ENCODE results near the gene SFT2D1.

The SFT2D1 gene

GRCh38 chr6:166333172-166333995 is 9.0 kb downstream of the SFT2D1 start:
- no peak for DNase-seq (ENCODE audit: low read depth)

- no peak for DNase-seq (ENCODE audit: low read depth)
Measured at GRCh38 chr6:166331503-166332415, 10.6 kb downstream of the SFT2D1 start.

GRCh38 chr6:166330612-166331011 is 11.7 kb downstream of the SFT2D1 start:
- DNase-seq (ENCODE audit: low read depth) = no peak

- DNase-seq (ENCODE audit: low read depth) = no peak
Measured at GRCh38 chr6:166325383-166326042, 16.8 kb downstream of the SFT2D1 start.

- no peak for DNase-seq (ENCODE audit: low read depth)
Measured at GRCh38 chr6:166323395-166323794, 18.9 kb downstream of the SFT2D1 start.

- DNase-seq (ENCODE audit: low read depth) = no peak
Measured at GRCh38 chr6:166318649-166319600, 23.4 kb downstream of the SFT2D1 start.

- no peak for DNase-seq (ENCODE audit: low read depth)
Measured at GRCh38 chr6:166318227-166318626, 24.1 kb downstream of the SFT2D1 start.

GRCh38 chr6:166317261-166318212 is 24.8 kb downstream of the SFT2D1 start:
- DNase-seq (ENCODE audit: low read depth) = no peak

- DNase-seq (ENCODE audit: low read depth) = no peak
Measured at GRCh38 chr6:166315436-166315835, 26.9 kb downstream of the SFT2D1 start.

- no peak for DNase-seq (ENCODE audit: low read depth)
Measured at GRCh38 chr6:166314454-166314853, 27.9 kb downstream of the SFT2D1 start.

- DNase-seq (ENCODE audit: low read depth) = no peak
Measured at GRCh38 chr6:166313255-166314070, 28.9 kb downstream of the SFT2D1 start.

- DNase-seq (ENCODE audit: low read depth) = no peak
Measured at GRCh38 chr6:166312832-166313231, 29.5 kb downstream of the SFT2D1 start.

- no peak for DNase-seq (ENCODE audit: low read depth)
Measured at GRCh38 chr6:166310634-166311033, 31.7 kb downstream of the SFT2D1 start.

GRCh38 chr6:166309977-166310376 is 32.4 kb downstream of the SFT2D1 start:
- no peak for DNase-seq (ENCODE audit: low read depth)

GRCh38 chr6:166308769-166309589 is 33.4 kb downstream of the SFT2D1 start:
- DNase-seq (ENCODE audit: low read depth) = no peak

- DNase-seq (ENCODE audit: low read depth) = no peak
Measured at GRCh38 chr6:166308033-166308768, 34.1 kb downstream of the SFT2D1 start, which contains the start of gene PRR18. Gene PRR18 (minus strand): TSS chr6:166308392. CDS start chr6:166308142, 250 bp downstream.

Measured in T-helper 22 cell (primary cell).